ENCODE results near the gene MED26.
A peak's percentile ranks its signal among the peaks of the same experiment; 100 is the strongest.

The MED26 gene

DNA sequence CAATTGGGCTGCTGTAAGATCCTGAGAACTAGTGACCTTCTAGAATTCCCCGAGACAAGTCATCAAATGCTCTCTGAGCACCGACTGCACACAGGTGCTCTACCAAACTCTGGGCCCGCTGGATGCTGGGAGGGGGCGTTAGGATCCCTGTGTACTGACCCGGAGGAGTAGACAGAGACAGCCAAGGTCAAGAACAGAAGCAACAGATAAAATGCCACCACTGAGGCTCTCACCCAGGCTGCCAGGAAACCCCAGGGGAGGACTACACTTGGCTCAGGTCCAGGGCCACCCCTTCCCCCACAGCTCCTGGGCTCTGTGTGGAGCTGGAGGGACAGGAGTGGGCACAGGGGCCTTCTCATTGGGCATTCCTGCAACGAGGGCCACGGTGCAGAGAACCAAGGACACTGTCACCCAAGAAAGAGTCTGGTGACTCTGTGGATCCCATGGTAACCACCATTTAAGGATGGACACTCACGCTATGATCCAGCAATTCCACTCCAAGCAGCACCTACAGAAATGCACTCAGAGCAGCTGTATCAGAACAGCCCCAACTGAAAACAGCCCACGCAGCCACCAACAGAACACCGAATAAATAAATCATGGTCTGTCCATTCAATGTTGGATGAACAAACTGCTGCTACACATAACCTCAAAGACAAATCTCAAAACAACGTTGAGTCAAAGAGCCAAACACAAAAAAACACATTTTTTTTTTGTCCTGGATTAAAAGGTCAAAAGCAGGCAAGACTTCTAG lies 39.0 kb downstream of the MED26 start:
- DNase-seq (ENCODE audit: low read depth, low spot score) = no peak

DNA sequence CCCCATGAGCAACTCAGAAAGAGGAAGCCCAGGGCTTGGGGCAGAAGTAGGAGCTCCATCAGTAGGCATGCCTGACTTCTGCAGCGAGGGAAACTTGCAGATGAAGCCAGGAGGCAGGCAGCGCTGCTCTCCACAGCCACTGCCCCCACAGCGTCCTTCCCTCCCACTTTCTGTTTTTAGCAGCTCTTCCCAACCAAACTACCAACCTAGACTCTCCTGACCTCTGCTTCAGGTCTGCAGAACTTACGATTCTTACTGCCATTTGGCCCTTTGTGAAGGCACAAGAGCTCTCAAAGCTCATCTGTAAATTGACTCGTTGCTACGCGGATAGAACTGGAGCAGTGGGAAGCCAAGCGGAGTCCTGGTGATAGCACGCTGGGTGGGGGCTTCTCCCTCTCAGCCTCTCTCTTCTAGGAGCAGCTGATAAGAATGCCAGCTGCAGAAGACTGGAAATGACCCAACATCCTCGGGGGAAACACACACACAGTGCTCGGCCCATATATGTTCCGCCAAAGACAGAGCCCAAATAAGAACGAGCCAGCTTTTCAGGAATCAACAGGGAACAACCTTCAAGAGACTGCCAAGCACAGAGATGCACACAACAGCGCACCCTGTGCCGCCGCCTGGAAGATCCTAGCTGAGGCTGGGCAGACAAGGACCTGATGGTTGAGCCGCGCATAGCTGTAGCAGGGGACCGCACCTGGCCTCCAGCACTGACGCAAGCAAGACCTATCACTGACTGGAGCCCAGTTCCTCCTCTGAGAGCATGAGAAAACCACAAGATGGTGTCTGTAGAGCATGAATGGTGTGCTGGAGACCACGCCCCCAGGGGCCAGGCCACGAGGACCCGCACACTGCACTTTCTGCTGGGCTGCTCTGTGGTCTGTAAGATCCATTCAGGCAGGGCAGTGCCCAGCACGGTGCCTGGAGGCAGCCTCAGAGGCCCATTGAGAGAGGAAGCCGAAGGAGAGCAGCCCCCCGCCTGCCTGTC lies 39.9 kb downstream of the MED26 start:
- DNase-seq (ENCODE audit: low read depth, low spot score) = no peak

DNA sequence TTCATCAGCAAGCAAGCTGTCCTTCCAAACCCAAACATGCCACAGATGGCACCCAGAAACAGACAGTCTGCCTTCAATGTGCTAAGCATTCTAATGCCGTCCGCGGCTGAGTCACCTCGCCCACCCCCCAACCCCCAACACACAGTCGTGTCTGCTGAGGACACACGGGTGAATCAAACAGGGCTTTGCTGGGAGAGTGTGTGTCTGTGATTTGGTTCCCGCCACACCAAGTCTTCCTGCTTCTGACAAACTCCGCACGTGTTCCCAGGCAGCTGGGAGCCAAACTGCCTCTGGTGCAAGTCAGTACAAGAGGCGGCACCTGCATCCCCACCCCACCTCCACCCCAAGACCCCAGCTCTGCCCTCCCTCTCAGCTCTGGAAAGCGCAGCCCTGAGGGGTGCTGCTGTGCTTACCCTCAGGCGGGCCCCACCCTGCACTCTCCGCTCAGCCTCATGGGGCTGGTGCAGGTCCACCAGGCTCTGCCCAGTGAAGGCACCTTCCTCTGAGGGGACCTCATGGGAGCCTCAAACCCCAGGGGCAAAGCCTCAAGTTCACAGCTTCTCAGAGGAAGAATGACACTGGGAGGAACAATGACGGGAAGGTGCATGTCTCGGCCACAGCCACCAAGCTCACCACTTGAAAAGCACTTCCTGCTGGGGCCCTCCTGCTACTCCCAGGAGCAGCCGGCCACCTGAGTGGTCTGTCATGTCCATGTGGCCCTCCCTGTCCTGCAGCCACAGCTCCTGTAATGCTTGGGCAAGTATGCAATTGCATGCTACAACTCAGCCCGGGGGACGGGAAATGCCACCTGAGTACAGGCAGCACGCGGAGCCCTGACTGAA lies 40.8 kb downstream of the MED26 start:
- peak; percentile 18 for DNase-seq (ENCODE audit: low read depth, low spot score)

- DNase-seq (ENCODE audit: low read depth, low spot score) = no peak
Observed at GRCh38 chr19:16586477-16586871, 41.5 kb downstream of the MED26 start.

DNA sequence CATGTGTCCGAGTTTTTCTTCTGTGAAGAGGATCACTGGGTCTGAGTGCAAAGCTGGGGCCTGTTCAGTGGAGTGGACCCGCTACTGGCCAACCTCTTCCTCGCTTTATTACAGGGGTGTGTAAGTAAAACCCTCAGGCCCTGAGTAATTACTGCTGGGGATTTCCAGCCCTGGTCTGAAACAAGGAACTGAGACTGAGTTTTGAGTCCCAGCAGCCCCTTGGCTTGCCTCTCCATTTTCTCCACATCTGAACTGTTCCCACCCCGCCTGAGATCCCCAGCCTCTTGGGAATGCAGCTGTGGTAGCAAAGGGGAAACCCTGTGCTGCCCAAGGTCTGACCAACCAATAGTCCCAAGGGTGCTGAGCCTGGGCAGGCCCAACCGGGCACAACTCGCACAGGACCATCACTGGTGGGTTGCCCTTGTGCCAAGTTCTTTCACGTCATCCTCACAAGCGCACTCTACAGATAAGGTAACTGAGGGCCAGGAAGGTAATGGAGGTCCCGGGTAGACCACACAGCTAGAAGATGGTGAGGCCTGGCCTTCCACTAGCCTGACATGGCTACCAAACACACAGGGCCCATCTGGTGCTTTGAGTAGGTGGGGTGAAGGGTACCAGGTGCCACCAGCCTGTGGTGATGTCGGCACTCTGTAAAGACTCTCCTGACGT lies 42.1 kb downstream of the MED26 start:
- DNase-seq (ENCODE audit: low read depth, low spot score) = no peak

- no peak for DNase-seq (ENCODE audit: low read depth, low spot score)
Observed at GRCh38 chr19:16585094-16585801, 42.8 kb downstream of the MED26 start.

- DNase-seq (ENCODE audit: low read depth, low spot score) = peak; percentile 65
Observed at GRCh38 chr19:16584248-16585093, 43.5 kb downstream of the MED26 start.

DNA sequence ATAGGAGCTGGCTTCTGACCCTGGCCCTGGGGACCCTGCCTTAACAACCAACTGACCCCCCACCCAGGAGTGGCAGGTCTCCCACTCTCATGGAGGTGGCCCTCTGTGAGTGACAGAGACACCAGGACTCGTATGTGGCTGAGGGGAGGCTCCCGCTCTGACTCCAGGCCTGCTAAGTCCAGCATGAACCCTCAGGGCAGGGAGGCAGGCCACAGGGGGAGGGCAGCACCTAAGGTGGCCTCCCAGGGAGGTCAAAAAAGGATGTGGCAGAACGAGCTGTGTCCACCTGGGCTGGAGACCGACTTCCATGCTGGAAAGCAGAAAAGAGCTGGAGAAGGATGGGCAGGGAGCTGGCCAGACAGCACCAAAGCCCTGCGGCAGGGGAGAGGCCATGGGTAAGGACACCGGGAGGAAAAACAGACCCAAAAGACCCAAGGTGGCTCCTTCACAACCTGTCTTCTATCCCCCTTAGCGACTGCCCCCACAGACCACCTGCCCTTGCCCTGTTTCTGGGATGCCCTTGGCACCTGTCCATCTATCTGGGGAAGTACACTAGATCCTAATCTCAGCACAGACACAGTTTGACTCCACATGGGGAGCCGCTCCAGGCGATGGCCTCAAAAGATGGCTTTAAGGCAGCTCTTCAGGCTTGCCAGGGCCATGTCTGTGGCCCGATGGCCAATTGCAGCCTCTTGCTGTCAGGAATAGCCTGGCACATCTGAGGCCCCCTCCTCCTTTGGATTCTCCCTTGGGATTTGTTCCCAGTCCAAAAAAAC lies 45.3 kb downstream of the MED26 start:
- DNase-seq (ENCODE audit: low read depth, low spot score) = no peak

DNA sequence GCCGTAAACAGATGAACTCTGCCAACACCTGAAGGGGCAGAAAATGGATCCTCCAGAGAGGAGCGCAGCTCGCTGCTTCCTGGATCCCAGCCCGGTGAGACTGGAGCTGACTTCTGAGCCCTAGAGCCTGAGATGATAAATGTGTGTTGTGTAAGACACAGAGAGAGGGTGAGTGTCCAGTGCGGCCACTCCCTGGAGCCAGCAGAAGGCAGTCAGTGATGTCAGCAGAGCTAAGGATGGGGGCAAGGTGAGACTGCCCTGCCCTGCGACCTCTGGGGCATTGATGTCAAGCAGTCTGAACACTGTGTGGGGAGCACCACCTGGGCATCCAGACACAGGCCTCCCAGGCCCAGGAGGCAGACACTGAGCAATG lies 46.0 kb downstream of the MED26 start:
- no peak for DNase-seq (ENCODE audit: low read depth, low spot score)

DNA sequence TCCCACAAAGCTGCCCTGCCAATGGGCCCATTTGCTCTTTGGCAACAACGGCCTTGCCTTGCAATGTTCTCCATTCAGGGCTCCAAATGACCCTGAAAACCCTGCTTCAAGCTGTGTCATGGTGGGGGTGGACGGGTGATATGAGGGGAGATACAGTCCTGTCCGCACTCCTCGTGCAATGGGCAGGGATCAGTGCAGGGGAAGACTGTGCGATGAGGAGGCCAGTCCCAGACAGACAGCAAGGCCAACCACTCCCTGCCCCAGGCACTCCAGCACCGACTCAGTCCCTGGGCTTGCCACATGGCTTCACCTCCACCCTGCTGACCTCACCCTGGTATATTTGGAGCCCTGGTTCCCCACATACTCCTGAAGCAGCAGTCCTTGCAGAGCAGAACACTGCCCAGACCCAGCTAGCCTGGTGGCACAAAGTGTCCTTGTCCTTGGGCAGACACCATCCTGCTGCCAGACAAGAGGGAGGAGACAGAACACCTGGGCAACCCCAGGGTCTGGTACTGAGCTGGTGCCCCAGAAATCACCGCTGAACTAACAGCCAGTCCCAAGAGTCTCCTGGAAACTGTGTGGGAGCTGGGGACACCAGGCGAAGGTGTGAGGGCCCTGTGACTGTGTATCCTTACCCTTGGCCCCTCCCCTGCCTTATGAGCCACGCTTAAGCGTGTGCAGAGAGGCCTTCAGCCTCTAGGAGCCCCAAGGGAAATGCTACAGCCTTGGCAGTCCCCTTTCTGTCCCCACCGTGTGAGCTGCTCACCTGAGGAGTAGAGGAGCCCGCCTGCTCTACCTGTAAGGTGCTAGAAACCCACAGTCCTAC lies 46.6 kb downstream of the MED26 start:
- DNase-seq (ENCODE audit: low read depth, low spot score) = no peak

DNA sequence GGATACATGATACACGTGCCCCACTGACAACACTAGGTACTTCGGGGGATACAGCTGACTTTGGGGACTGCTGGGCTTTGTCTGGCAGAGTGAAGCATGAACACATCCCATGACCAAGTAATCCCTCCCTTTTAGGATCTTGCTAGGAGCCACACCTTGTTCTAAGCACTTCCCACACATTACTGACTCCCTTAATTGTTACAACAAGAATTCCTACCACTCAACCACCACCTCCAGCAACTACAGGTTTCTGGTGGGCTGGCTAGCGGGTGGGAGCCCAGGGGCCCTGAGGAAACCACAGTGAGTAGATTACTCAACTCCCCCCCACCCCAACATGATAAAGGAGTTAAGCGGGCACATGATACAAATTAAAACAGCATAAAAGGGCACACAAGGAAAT lies 48.6 kb downstream of the MED26 start:
- no peak for DNase-seq (ENCODE audit: low read depth, low spot score)

DNA sequence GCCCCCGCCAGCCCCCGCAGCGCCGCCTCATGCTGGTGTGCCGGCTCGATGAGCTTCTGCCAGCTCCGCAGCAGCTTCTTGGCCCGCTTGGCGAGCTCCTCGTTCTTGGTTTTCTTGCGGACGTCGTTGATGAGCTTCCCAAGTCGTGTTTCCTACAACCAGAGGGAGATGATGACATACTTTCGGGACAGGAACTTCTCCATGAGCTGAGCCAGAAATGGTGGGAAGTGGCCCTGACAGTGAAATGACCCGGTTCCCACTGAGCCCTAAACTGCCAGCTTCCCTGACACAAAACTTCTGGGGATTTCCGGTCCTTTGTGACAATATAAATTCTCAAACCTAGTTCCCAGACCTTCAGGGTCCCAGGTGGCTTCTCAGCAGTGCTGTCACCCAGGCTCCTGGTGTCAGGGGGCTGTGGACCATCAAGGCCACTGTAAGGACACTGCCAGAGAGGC lies 50.4 kb downstream of the MED26 start:
- DNase-seq (ENCODE audit: low read depth, low spot score) = no peak

GRCh38 chr19:16576690-16577530 lies 51.1 kb downstream of the MED26 start:
- no peak for DNase-seq (ENCODE audit: low read depth, low spot score)

- DNase-seq (ENCODE audit: low read depth, low spot score) = no peak
Observed at GRCh38 chr19:16575861-16576689, 51.9 kb downstream of the MED26 start.

- DNase-seq (ENCODE audit: low read depth, low spot score) = no peak
Observed at GRCh38 chr19:16575282-16575681, 52.7 kb downstream of the MED26 start.

- DNase-seq (ENCODE audit: low read depth, low spot score) = no peak
Observed at GRCh38 chr19:16573925-16574324, 54.1 kb downstream of the MED26 start.
